ENCODE data around the gene RPP21.

Gene RPP21

GRCh38 chr6:30325150-30325872, 19.6 kb upstream of the RPP21 start:
- peak overlapping the region; percentile 89 for H3K27ac ChIP-seq
- no peak for TF ChIP-seq CTCF (IDR thresholded peaks at IDR 0.05)
- TF ChIP-seq ZFX (IDR thresholded peaks at IDR 0.05; ENCODE audit: borderline replicate concordance), result no peak

GRCh38 chr6:30325873-30326525, 19.0 kb upstream of the RPP21 start:
- TF ChIP-seq CTCF (IDR thresholded peaks at IDR 0.05) (no peak), ZFX (IDR thresholded peaks at IDR 0.05; ENCODE audit: borderline replicate concordance) (no peak)
- H3K27ac ChIP-seq, result peak overlapping the region; percentile 89

GRCh38 chr6:30326526-30327231, 18.3 kb upstream of the RPP21 start, which contains the start of gene TRIM39:
TSS of gene TRIM39 (plus strand) at chr6:30326927. CDS start at chr6:30329318, 2,391 bp downstream.
- TF ChIP-seq ZFX (IDR thresholded peaks at IDR 0.05; ENCODE audit: borderline replicate concordance) (no peak), CTCF (IDR thresholded peaks at IDR 0.05) (no peak)
- H3K27ac ChIP-seq, result peak within 1 kb of the TSS; percentile 89

- H3K27ac ChIP-seq, result peak overlapping the region; percentile 89
- TF ChIP-seq CTCF (IDR thresholded peaks at IDR 0.05), result no peak
- TF ChIP-seq ZFX (IDR thresholded peaks at IDR 0.05; ENCODE audit: borderline replicate concordance), result no peak
These were observed 17.7 kb upstream of the RPP21 start for GRCh38 chr6:30327232-30327746.

GRCh38 chr6:30328397-30328796, 16.6 kb upstream of the RPP21 start:
- TF ChIP-seq ZFX (IDR thresholded peaks at IDR 0.05; ENCODE audit: borderline replicate concordance) (no peak), CTCF (IDR thresholded peaks at IDR 0.05) (no peak)
- no peak overlapping the region for H3K27ac ChIP-seq

- H3K27ac ChIP-seq, result no peak overlapping the region
- TF ChIP-seq CTCF (IDR thresholded peaks at IDR 0.05) (no peak), ZFX (IDR thresholded peaks at IDR 0.05; ENCODE audit: borderline replicate concordance) (no peak)
These were observed 15.6 kb upstream of the RPP21 start for GRCh38 chr6:30329331-30329730.
